Large intestine (tissue), 12 donors: Measurements from ENCODE around the gene NMUR2. TPM values are rescaled to one million over a fixed set of nuclear protein-coding genes. Genes with fewer than 3 reads are reported as not detected.

ENCODE experiments used
- DNase-seq, 2 donors: peaks; one replicate each; pipeline versions ENCODE4 v3.0.0 to v3.0.0-alpha.2; 2013
- H3K27ac ChIP-seq: one replicate; pipeline ENCODE4 v1.5.1; 2013; ENCODE audit warnings: low read length
- H3K27me3 ChIP-seq: 2 replicates; pipeline ENCODE4 v1.6.1; 2013; ENCODE audit warnings: low read length; ENCODE audit not compliant: control insufficient read depth, insufficient read depth
- H3K36me3 ChIP-seq: 2 replicates; pipeline ENCODE4 v1.6.1; 2013; ENCODE audit warnings: low read length; ENCODE audit not compliant: control insufficient read depth, insufficient read depth
- H3K4me1 ChIP-seq: one replicate; pipeline ENCODE4 v1.6.1; 2013; ENCODE audit warnings: low read length; ENCODE audit not compliant: control insufficient read depth, insufficient read depth
- H3K4me3 ChIP-seq: one replicate; pipeline ENCODE4 v1.5.1; 2013; ENCODE audit warnings: low read length
- H3K9me3 ChIP-seq: one replicate; pipeline ENCODE4 v1.6.1; 2013; ENCODE audit warnings: mild to moderate bottlenecking, low read depth, low read length, moderate library complexity; ENCODE audit not compliant: control insufficient read depth
- WGBS: methylation state at CpG from one replicate; pipeline ENCODE4 v1.1.5; 2013; ENCODE audit warnings: low lambda C conversion rate; ENCODE audit not compliant: insufficient coverage; 5-methylcytosine and 5-hydroxymethylcytosine counted together
- long read RNA-seq, 11 donors: transcript quantifications; one replicate each; lab custom pipeline, GENCODE V29; 2026
- polyA plus RNA-seq: library from polyadenylated mRNA; unstranded; fragments of 120-200 nt; gene quantifications from one replicate; pipeline ENCODE4 v1.2.1, GENCODE V29; 2013

Gene NMUR2
- 0.75 TPM for polyA plus RNA-seq
- long read RNA-seq, donor 1, partial matches to known transcripts, result 0 of 1 reads
- long read RNA-seq, donor 1, other reads (novel, unspliced or antisense), result 0 of 1 reads
- long read RNA-seq, donor 2, result 0 reads
- long read RNA-seq, donor 3, partial matches to known transcripts, result 0 of 4 reads
- long read RNA-seq, donor 3, other reads (novel, unspliced or antisense), result 0 of 4 reads
- long read RNA-seq, donor 4, result 0 reads
- long read RNA-seq, donor 5, result 0 reads
- long read RNA-seq, donor 6, result 0 reads
- long read RNA-seq, donor 7, result 0 reads
- long read RNA-seq, donor 8, result 0 reads
- long read RNA-seq, donor 9, partial matches to known transcripts, result 0 of 1 reads
- long read RNA-seq, donor 9, other reads (novel, unspliced or antisense), result 0 of 1 reads
- long read RNA-seq, donor 10, result 0 reads
- long read RNA-seq, donor 11, result 0 reads

DNA sequence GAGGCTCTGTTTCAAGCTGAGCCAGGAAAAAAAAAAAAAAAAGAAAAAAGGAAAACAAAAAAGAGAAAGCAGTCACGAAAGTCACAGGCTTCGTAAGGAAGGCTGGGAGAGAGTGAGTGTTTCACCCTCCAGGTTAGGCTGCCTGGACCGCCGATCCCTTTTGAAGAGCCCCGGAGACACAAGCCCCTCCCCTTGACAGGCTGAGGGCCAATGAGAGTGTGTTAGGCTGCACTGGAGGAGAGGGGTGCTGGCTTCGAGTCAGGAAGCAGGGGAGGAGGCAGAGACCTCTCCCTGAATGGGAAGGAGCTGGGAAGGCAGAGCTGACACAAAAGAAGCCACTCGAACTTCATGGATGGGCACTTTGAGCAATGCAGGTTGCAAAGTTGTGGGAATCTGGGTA, at the start of gene NMUR2:
Gene NMUR2, minus strand, starts transcription at position 135 of the 400 bp plus-strand sequence. CDS start 166 bp downstream, outside the sequence.
- Histone ChIP-seq H3K4me3 (peak within 1 kb of the TSS; percentile 18), H3K4me1 (no peaks in the 10 kb centered on the region), H3K36me3 (no peaks in the 10 kb centered on the region), H3K27ac (no peak within 1 kb of the TSS), H3K9me3 (no peaks in the 10 kb centered on the region), H3K27me3 (no peaks in the 10 kb centered on the region)
- peak; percentile 6 to 42 for DNase-seq
- WGBS, result no CpG with 5 or more reads among the region's 7 CpGs

DNA sequence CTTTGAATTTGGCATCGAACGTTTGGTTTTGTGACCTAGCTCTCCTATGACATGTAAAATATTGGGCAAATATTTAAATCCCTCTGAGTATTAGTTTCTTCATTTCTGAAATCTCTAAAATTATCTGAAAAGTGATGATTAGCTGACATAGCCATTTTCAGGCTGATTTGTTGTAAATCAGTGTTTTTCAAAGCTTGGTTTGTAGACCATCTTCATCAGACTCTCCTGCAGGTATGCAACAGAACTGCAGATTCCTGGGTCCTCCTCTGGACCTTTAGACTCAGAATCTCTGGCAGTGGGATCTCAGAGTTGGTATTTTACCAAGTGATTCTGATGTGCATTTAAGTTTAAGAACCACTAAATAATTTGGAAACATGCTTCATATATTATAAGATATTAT, 38.9 kb upstream of the NMUR2 start:
- Histone ChIP-seq H3K4me1 (peaks cover 6% of the 10 kb centered on the region), H3K36me3 (no peaks in the 10 kb centered on the region), H3K9me3 (no peaks in the 10 kb centered on the region), H3K27me3 (no peaks in the 10 kb centered on the region), H3K4me3 (no peak overlapping the region), H3K27ac (no peak overlapping the region)
- 89% methylated on average over 2 of the region's 2 CpGs for WGBS
- no peak for DNase-seq

- no peaks in the 10 kb centered on the region for H3K9me3 ChIP-seq
- DNase-seq, result peak in 1 of 2 donors; percentile 20
- H3K36me3 ChIP-seq, result no peaks in the 10 kb centered on the region
- peaks cover 15% of the 10 kb centered on the region for H3K4me1 ChIP-seq
- no peaks in the 10 kb centered on the region for H3K27me3 ChIP-seq
- H3K27ac ChIP-seq, result no peak overlapping the region
- H3K4me3 ChIP-seq, result no peak overlapping the region
- 51% methylated on average over 2 of the region's 3 CpGs for WGBS
Observed at GRCh38 chr5:152439791-152440190, 34.7 kb upstream of the NMUR2 start.

GRCh38 chr5:152437866-152438265, 32.8 kb upstream of the NMUR2 start:
- H3K4me3 ChIP-seq, result no peak overlapping the region
- 93% methylated on average over 3 of the region's 3 CpGs for WGBS
- no peaks in the 10 kb centered on the region for H3K9me3 ChIP-seq
- DNase-seq, result no peak
- no peak overlapping the region for H3K27ac ChIP-seq
- peaks cover 15% of the 10 kb centered on the region for H3K4me1 ChIP-seq
- H3K27me3 ChIP-seq, result no peaks in the 10 kb centered on the region
- H3K36me3 ChIP-seq, result no peaks in the 10 kb centered on the region

DNA sequence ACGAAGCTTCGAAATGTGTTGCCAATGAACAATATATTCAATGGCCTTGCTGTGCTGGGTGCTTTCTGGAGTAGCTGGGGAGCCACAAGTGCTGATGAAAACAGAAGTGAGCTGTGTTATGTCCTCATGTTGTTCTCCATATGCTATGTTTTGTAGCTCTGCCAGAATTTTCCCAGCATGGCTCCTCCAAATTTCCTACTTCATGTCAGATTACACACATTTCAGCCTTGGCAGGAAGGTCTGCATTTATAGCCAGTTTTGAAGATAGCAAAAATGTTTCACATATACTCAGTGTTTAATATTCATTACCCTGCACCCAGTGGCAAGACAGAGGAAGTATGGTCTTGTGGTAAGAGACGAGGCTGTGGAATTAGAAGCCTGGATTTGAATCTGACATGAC, 22.6 kb upstream of the NMUR2 start:
- H3K36me3 ChIP-seq, result no peaks in the 10 kb centered on the region
- H3K27ac ChIP-seq, result no peak overlapping the region
- no peaks in the 10 kb centered on the region for H3K27me3 ChIP-seq
- H3K9me3 ChIP-seq, result no peaks in the 10 kb centered on the region
- no peak overlapping the region for H3K4me3 ChIP-seq
- no peaks in the 10 kb centered on the region for H3K4me1 ChIP-seq
- DNase-seq, result no peak
- WGBS, result 60% methylated on average over 1 of the region's 3 CpGs

GRCh38 chr5:152425083-152425482, 20.0 kb upstream of the NMUR2 start:
- Histone ChIP-seq H3K4me3 (no peak overlapping the region), H3K36me3 (no peaks in the 10 kb centered on the region), H3K27ac (no peak overlapping the region), H3K9me3 (no peaks in the 10 kb centered on the region), H3K27me3 (no peaks in the 10 kb centered on the region), H3K4me1 (no peaks in the 10 kb centered on the region)
- no peak for DNase-seq
- WGBS, result 100% methylated on average over 1 of the region's 2 CpGs

GRCh38 chr5:152424501-152424900, 19.4 kb upstream of the NMUR2 start:
- H3K36me3 ChIP-seq, result no peaks in the 10 kb centered on the region
- no peaks in the 10 kb centered on the region for H3K27me3 ChIP-seq
- no peaks in the 10 kb centered on the region for H3K9me3 ChIP-seq
- H3K4me3 ChIP-seq, result no peak overlapping the region
- no peak overlapping the region for H3K27ac ChIP-seq
- no peak for DNase-seq
- WGBS, result 83% methylated on average over 1 of the region's 2 CpGs
- H3K4me1 ChIP-seq, result no peaks in the 10 kb centered on the region

GRCh38 chr5:152422081-152422480, 17.0 kb upstream of the NMUR2 start:
- H3K27me3 ChIP-seq, result no peaks in the 10 kb centered on the region
- no peak overlapping the region for H3K27ac ChIP-seq
- no peaks in the 10 kb centered on the region for H3K4me1 ChIP-seq
- H3K4me3 ChIP-seq, result no peak overlapping the region
- 79% methylated on average over 2 of the region's 2 CpGs for WGBS
- no peaks in the 10 kb centered on the region for H3K36me3 ChIP-seq
- DNase-seq, result no peak
- no peaks in the 10 kb centered on the region for H3K9me3 ChIP-seq

GRCh38 chr5:152412129-152412528, 7.0 kb upstream of the NMUR2 start:
- peaks cover 3% of the 10 kb centered on the region for H3K9me3 ChIP-seq
- H3K27ac ChIP-seq, result no peak overlapping the region
- H3K4me3 ChIP-seq, result no peak overlapping the region
- no peaks in the 10 kb centered on the region for H3K27me3 ChIP-seq
- no peaks in the 10 kb centered on the region for H3K36me3 ChIP-seq
- H3K4me1 ChIP-seq, result no peaks in the 10 kb centered on the region
- no CpG with 5 or more reads among the region's 1 CpG for WGBS
- no peak for DNase-seq

DNA sequence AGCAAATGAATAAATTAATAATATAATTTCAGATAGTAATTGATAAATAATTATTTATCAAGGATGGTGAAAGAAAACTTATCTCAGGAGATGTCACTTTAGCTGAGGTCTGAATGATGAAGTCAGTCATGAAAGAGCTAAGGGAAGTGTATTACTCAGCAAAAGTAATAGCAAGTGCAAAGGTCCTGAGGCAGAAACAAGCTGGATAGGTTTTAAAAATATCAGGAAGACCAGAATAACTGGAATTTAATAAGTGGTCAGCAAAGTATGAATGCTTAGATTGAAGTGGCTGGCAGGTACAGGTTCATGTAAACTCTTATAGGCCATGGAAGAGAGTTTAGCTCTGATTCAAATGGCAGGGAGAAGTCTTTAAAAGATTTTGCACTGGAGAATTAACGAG, 1.0 kb upstream of the NMUR2 start:
- Histone ChIP-seq H3K36me3 (no peaks in the 10 kb centered on the region), H3K27ac (no peak overlapping the region), H3K27me3 (no peaks in the 10 kb centered on the region), H3K4me1 (no peaks in the 10 kb centered on the region), H3K9me3 (no peaks in the 10 kb centered on the region), H3K4me3 (no peak overlapping the region)
- WGBS, result 100% methylated on average over 1 of the region's 1 CpG
- no peak for DNase-seq

DNA sequence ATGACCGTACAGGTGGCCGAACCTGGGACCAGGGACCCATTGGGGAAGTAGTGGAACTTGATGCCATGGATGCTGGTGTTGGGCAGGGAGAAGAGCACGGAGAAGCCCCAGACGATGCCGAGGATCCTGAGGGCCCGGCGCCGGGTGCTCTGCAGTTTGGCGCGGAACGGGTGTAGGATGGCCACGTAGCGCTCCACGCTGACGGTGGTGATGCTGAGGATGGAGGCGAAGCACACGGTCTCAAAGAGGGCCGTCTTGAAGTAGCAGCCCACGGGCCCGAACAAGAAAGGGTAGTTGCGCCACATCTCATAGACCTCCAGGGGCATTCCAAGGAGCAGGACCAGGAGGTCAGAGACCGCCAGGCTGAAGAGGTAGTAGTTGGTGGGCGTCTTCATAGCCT, 585 bp downstream of the NMUR2 start:
- 100% methylated on average over 1 of the region's 23 CpGs for WGBS
- Histone ChIP-seq H3K4me1 (no peaks in the 10 kb centered on the region), H3K36me3 (no peaks in the 10 kb centered on the region), H3K9me3 (no peaks in the 10 kb centered on the region), H3K27ac (no peak overlapping the region), H3K27me3 (no peaks in the 10 kb centered on the region), H3K4me3 (no peak overlapping the region)
- no peak for DNase-seq
